HepG2 (cell line): Measurements from ENCODE around the gene SPNS1. TPM values are rescaled to one million over a fixed set of nuclear protein-coding genes. Genes with fewer than 3 reads are reported as not detected.

Experiments used
- AGO1 ChIP-seq: fragments of 200-400 bp; formaldehyde crosslinking; IDR thresholded peaks from 2 replicates; pipeline ENCODE4 v1.6.1; 2017; ENCODE audit warnings: mild to moderate bottlenecking, low read depth, low read length, moderate library complexity; ENCODE audit not compliant: poor library complexity, severe bottlenecking
- BHLHE40 ChIP-seq: IDR thresholded peaks from 2 replicates; pipeline ENCODE4 v1.6.1; 2011; ENCODE audit warnings: low read length, improper control_type of control experiment
- ETV6 ChIP-seq: sonication (generic); formaldehyde crosslinking; conservative IDR thresholded peaks from 2 replicates; pipeline ENCODE4 v1.4.0; 2020; ENCODE audit warnings: missing genetic modification reagents
- FOXO4 ChIP-seq: sonication (generic); formaldehyde crosslinking; conservative IDR thresholded peaks from 2 replicates; pipeline ENCODE4 v1.8.1; 2023; ENCODE audit warnings: missing genetic modification reagents
- HOXA5 ChIP-seq: sonication (generic); formaldehyde crosslinking; IDR thresholded peaks from 2 replicates; pipeline ENCODE4 v1.4.0; 2020; ENCODE audit warnings: missing genetic modification reagents
- MXD1 ChIP-seq: sonication (generic); formaldehyde crosslinking; IDR thresholded peaks from 2 replicates; pipeline ENCODE4 v1.4.0; 2020; ENCODE audit warnings: mild to moderate bottlenecking, missing genetic modification reagents
- NR3C1 ChIP-seq: sonication (generic); formaldehyde crosslinking; IDR thresholded peaks from 2 replicates; pipeline ENCODE4 v1.4.0; 2020; ENCODE audit warnings: missing genetic modification reagents
- SNAPC2 ChIP-seq: sonication (generic); formaldehyde crosslinking; IDR thresholded peaks from 2 replicates; pipeline ENCODE4 v1.8.1; 2022; ENCODE audit warnings: mild to moderate bottlenecking, missing genetic modification reagents
- SP5 ChIP-seq: IDR thresholded peaks from 2 replicates; pipeline ENCODE4 v1.6.1; 2016; ENCODE audit warnings: low read depth, borderline replicate concordance
- STAG1 ChIP-seq: sonication (generic); formaldehyde crosslinking; IDR thresholded peaks from 2 replicates; pipeline ENCODE4 v1.4.0; 2020; ENCODE audit warnings: missing genetic modification reagents
- TEAD3 ChIP-seq: optimal IDR thresholded peaks from 2 replicates; pipeline ENCODE3; 2016; ENCODE audit warnings: borderline replicate concordance
- ZBTB40 ChIP-seq, 2 experiments: fragments of 450-650 bp in 1 of 2; sonication (generic) in 1 of 2; formaldehyde crosslinking in 1 of 2; IDR thresholded peaks; 2 replicates each; pipeline versions ENCODE4 v1.6.1 to v1.8.0; 2016 to 2022; ENCODE audit warnings: antibody characterized with exemption in 1 of 2, mild to moderate bottlenecking in 1 of 2, missing genetic modification reagents in 1 of 2
- ZBTB46 ChIP-seq: sonication (generic); formaldehyde crosslinking; IDR thresholded peaks from 2 replicates; pipeline ENCODE4 v1.4.0; 2020; ENCODE audit warnings: mild to moderate bottlenecking, missing genetic modification reagents, borderline replicate concordance
- ZNF501 ChIP-seq: sonication (generic); formaldehyde crosslinking; IDR thresholded peaks from 2 replicates; pipeline ENCODE4 v1.5.1; 2020; ENCODE audit warnings: mild to moderate bottlenecking, moderate library complexity, missing genetic modification reagents
- ZNF563 ChIP-seq: sonication (generic); formaldehyde crosslinking; IDR thresholded peaks from 2 replicates; pipeline ENCODE4 v1.8.0; 2022; ENCODE audit warnings: mild to moderate bottlenecking, moderate library complexity, missing genetic modification reagents
- ZNF670 ChIP-seq: sonication (generic); formaldehyde crosslinking; IDR thresholded peaks from 2 replicates; pipeline ENCODE4 v1.8.0; 2022; ENCODE audit warnings: mild to moderate bottlenecking, missing genetic modification reagents, borderline replicate concordance
- ZNF761 ChIP-seq: sonication (generic); formaldehyde crosslinking; conservative IDR thresholded peaks from 2 replicates; pipeline ENCODE4 v1.4.0; 2020; ENCODE audit warnings: mild to moderate bottlenecking, missing genetic modification reagents
- ZSCAN12 ChIP-seq: sonication (generic); formaldehyde crosslinking; IDR thresholded peaks from 2 replicates; pipeline ENCODE4 v1.9.0; 2021; ENCODE audit warnings: mild to moderate bottlenecking, missing genetic modification reagents
- ZSCAN31 ChIP-seq: sonication (generic); formaldehyde crosslinking; IDR thresholded peaks from 2 replicates; pipeline ENCODE4 v1.5.0; 2020; ENCODE audit warnings: low read depth, mild to moderate bottlenecking, missing genetic modification reagents
- polyA plus RNA-seq, 8 experiments: library from polyadenylated mRNA; depleted of rRNA in 3 of 8; stranded (reverse) in 7 of 8; unstranded in 1 of 8; fragments of >200 nt; fragmentation: Illumina TruSeq in 4 of 8; extraction: Trizol in 4 of 8; gene quantifications; 2 replicates each; pipeline versions ENCODE4 v1.2.1 to v1.2.3, GENCODE V29; 2011 to 2016; ENCODE audit warnings: low read depth in 4 of 8, missing spikeins in 1 of 8, mixed read lengths in 1 of 8; ENCODE audit not compliant: insufficient read depth in 1 of 8
- total RNA-seq, 5 experiments: library from RNA; depleted of rRNA; stranded (reverse); fragments of >200 nt; fragmentation: Illumina TruSeq; extraction: Trizol; gene quantifications; 2 replicates each; pipeline ENCODE4 v1.2.3, GENCODE V29; 2016; ENCODE audit warnings: low read depth in 1 of 5

Gene SPNS1
- total and polyA plus RNA-seq, 2 of the 13 experiments (the other 11 are each of a cell fraction or from before 2014, with no cell fraction given): 25.6 to 38.8 TPM

GRCh38 chr16:28936784-28937155 is 37.8 kb upstream of the SPNS1 start (continued):
- TF ChIP-seq BHLHE40 (no peak), ZBTB46 (CRISPR knock-in tag) (no peak), ZBTB40 (IDR thresholded peaks at IDR 0.05) (no peak), ZBTB40 (CRISPR knock-in tag; IDR thresholded peaks at IDR 0.05) (no peak), STAG1 (CRISPR knock-in tag) (no peak), TEAD3 (CRISPR knock-in tag) (peak; percentile 1), ZSCAN31 (CRISPR knock-in tag) (no peak), MXD1 (no peak), ZNF563 (no peak), ZSCAN12 (CRISPR knock-in tag) (no peak), NR3C1 (CRISPR knock-in tag) (no peak), ZNF761 (CRISPR knock-in tag) (0 out of 2 replicates have a peak, but pooled peaks have one; percentile 70), HOXA5 (CRISPR knock-in tag) (no peak), ZNF501 (CRISPR knock-in tag) (0 out of 2 replicates have a peak, but pooled peaks have one; percentile 25), SNAPC2 (CRISPR knock-in tag) (no peak), FOXO4 (CRISPR knock-in tag) (no peak), ZNF670 (CRISPR knock-in tag) (no peak), SP5 (CRISPR knock-in tag) (no peak), ETV6 (no peak), AGO1 (no peak)
